Endothelial cell of umbilical vein (primary cell): ENCODE results near the gene GAB2. TPM values are rescaled to one million over a fixed set of nuclear protein-coding genes. Genes with fewer than 3 reads are reported as not detected.
"Not testable (repeated sequence)": the region's sequence is repeated elsewhere in the genome, so short reads cannot be mapped to it uniquely, and the experiment has no call there.

ENCODE experiments used
- BruUV-seq: library from RNA; stranded (reverse); fragments of 400-500 nt; replicated peaks from 2 replicates; lab custom pipeline; 2021; lab: Mats Ljungman, UMichigan
- CTCF ChIA-PET: fragments of 300-600, 350-600 bp; sonication (Branson Sonifier 250); formaldehyde crosslinking; loops from one replicate; lab custom pipeline; 2021; ENCODE audit warnings: antibody characterized with exemption, inconsistent platforms; lab: Charles Lee
- POLR2A ChIA-PET: fragments of 300-600, 350-600 bp; sonication (Branson Sonifier 250); formaldehyde crosslinking; loops from one replicate; lab custom pipeline; 2021; ENCODE audit warnings: antibody characterized with exemption, inconsistent platforms; lab: Charles Lee
- DNase-seq: peaks from one replicate; pipeline ENCODE4 v3.0.0-alpha.2; 2011; ENCODE audit warnings: low read depth, low spot score
- FAIRE-seq: peaks from 2 replicates; lab custom pipeline; 2011; peaks lifted over from hg19 to GRCh38; lab: Jason Lieb, UNC
- H2AFZ ChIP-seq: 2 replicates; pipeline ENCODE4 v1.6.0; 2012; ENCODE audit warnings: low read depth, low read length, control low read depth, inconsistent platforms
- H3K27ac ChIP-seq: 2 replicates; pipeline ENCODE4 v1.5.1; 2011; ENCODE audit warnings: low read depth, mild to moderate bottlenecking, control low read depth, low read length, moderate library complexity; ENCODE audit not compliant: insufficient read depth
- H3K27me3 ChIP-seq, 2 experiments: 2 replicates each; pipeline versions ENCODE4 v1.6.0 to v1.6.1; 2011; ENCODE audit warnings: low read length in 2 of 2, mixed read lengths in 1 of 2; ENCODE audit not compliant: control insufficient read depth in 2 of 2, insufficient read depth in 2 of 2
- H3K36me3 ChIP-seq, 2 experiments: 2 replicates in 1 of 2; 3 replicates in 1 of 2; pipeline ENCODE4 v1.5.1; 2011; ENCODE audit warnings: low read length in 2 of 2, mild to moderate bottlenecking in 1 of 2, moderate library complexity in 1 of 2; ENCODE audit not compliant: control insufficient read depth in 2 of 2, insufficient read depth in 2 of 2; ENCODE audit errors: extremely low read depth in 1 of 2
- H3K4me1 ChIP-seq: 3 replicates; pipeline ENCODE4 v1.5.1; 2011; ENCODE audit warnings: mild to moderate bottlenecking, low read length; ENCODE audit not compliant: control insufficient read depth, insufficient read depth; ENCODE audit errors: extremely low read depth
- H3K4me2 ChIP-seq: 2 replicates; pipeline ENCODE4 v1.6.1; 2011; ENCODE audit warnings: low read length, control low read depth, mixed read lengths; ENCODE audit not compliant: insufficient read depth
- H3K4me3 ChIP-seq, 3 experiments: fragments of 200-600 bp in 1 of 3; sonication (generic), shearing (Covaris generic) in 1 of 3; replicated peaks in 1 of 3; 2 replicates each; pipeline ENCODE4 v1.5.1; 2011 to 2016; ENCODE audit warnings: control low read depth in 3 of 3, low read length in 3 of 3, mild to moderate bottlenecking in 2 of 3, inconsistent platforms in 1 of 3, low read depth in 1 of 3, moderate library complexity in 1 of 3; ENCODE audit not compliant: insufficient read depth in 1 of 3
- H3K79me2 ChIP-seq: 2 replicates; pipeline ENCODE4 v1.6.0; 2012; ENCODE audit warnings: low read length, inconsistent platforms; ENCODE audit not compliant: control insufficient read depth, insufficient read depth
- H3K9ac ChIP-seq: replicated peaks from 2 replicates; pipeline ENCODE3; 2011; ENCODE audit warnings: low read length, control low read depth; ENCODE audit not compliant: insufficient read depth; ENCODE audit errors: extremely low read depth
- H3K9me1 ChIP-seq: replicated peaks from 3 replicates; pipeline ENCODE4 v1.6.0; 2011; ENCODE audit warnings: mild to moderate bottlenecking, low read length; ENCODE audit not compliant: control insufficient read depth, insufficient read depth; ENCODE audit errors: extremely low read depth
- H3K9me3 ChIP-seq: replicated peaks from 2 replicates; pipeline ENCODE4 v1.5.1; 2012; ENCODE audit warnings: low read length, inconsistent platforms; ENCODE audit not compliant: control insufficient read depth, insufficient read depth
- H4K20me1 ChIP-seq: replicated peaks from 2 replicates; pipeline ENCODE3; 2011; ENCODE audit warnings: mild to moderate bottlenecking, low read length; ENCODE audit not compliant: control insufficient read depth, insufficient read depth; ENCODE audit errors: extremely low read depth
- JUN ChIP-seq: IDR thresholded peaks from 2 replicates; pipeline ENCODE4 v1.6.1; 2011; ENCODE audit warnings: borderline replicate concordance, low read depth; ENCODE audit not compliant: insufficient read length, insufficient read depth
- MAX ChIP-seq: IDR thresholded peaks from 2 replicates; pipeline ENCODE4 v1.6.1; 2011; ENCODE audit not compliant: insufficient read depth, insufficient read length
- MYC ChIP-seq: IDR thresholded peaks from one replicate; pipeline ENCODE4 v1.6.1; 2011; ENCODE audit warnings: mild to moderate bottlenecking, low read depth, low read length
- POLR2A ChIP-seq: IDR thresholded peaks from 2 replicates; pipeline ENCODE4 v1.6.1; 2012; ENCODE audit warnings: low read depth, mild to moderate bottlenecking, control low read depth, low read length
- POLR2AphosphoS5 ChIP-seq: IDR thresholded peaks from 2 replicates; pipeline ENCODE4 v1.6.1; 2012; ENCODE audit warnings: low read depth, mild to moderate bottlenecking, control low read depth, low read length, moderate library complexity; ENCODE audit not compliant: insufficient read depth
- dilution Hi-C: fragments of 300-500 bp; cut with MboI; formaldehyde crosslinking; loops from one replicate; pipeline ENCODE4 v1.15.0; 2019; ENCODE audit warnings: low sequenced_read_pairs; ENCODE audit not compliant: extremely low pct_ligation_motif_present
- intact Hi-C: fragments of 100-400 bp; cut with micrococcal nuclease; formaldehyde crosslinking; loops from one replicate; pipeline ENCODE4 v1.10.0; 2022
- polyA plus RNA-seq, 4 experiments: library from polyadenylated mRNA; depleted of rRNA in 3 of 4; stranded (reverse) in 3 of 4; unstranded in 1 of 4; fragments of >200 nt; gene quantifications; 2 replicates each; pipeline versions ENCODE4 v1.2.1 to v1.2.3, GENCODE V29; 2011 to 2012; ENCODE audit warnings: missing spikeins in 1 of 4
- total RNA-seq: library from RNA; stranded (reverse); gene quantifications from 2 replicates; pipeline ENCODE4 v1.2.3, GENCODE V29; 2021
- TF ChIP-seq, protein P1 (sequence below), 2 donors: IDR thresholded peaks; 1 replicate in 1 of 2; 2 replicates in 1 of 2; pipeline ENCODE4 v1.5.1; 2011; ENCODE audit warnings: low read length in 2 of 2, mild to moderate bottlenecking in 2 of 2, moderate library complexity in 2 of 2, control low read depth in 1 of 2, inconsistent platforms in 1 of 2, low read depth in 1 of 2; ENCODE audit not compliant: insufficient read depth in 1 of 2; ENCODE audit errors: extremely low read depth in 1 of 2

GAB2 gene
- total and polyA plus RNA-seq, 2 donors (not counting 3 experiments of a cell fraction or from before 2014, with no cell fraction given), result 19.6 to 39.6 TPM

DNA sequence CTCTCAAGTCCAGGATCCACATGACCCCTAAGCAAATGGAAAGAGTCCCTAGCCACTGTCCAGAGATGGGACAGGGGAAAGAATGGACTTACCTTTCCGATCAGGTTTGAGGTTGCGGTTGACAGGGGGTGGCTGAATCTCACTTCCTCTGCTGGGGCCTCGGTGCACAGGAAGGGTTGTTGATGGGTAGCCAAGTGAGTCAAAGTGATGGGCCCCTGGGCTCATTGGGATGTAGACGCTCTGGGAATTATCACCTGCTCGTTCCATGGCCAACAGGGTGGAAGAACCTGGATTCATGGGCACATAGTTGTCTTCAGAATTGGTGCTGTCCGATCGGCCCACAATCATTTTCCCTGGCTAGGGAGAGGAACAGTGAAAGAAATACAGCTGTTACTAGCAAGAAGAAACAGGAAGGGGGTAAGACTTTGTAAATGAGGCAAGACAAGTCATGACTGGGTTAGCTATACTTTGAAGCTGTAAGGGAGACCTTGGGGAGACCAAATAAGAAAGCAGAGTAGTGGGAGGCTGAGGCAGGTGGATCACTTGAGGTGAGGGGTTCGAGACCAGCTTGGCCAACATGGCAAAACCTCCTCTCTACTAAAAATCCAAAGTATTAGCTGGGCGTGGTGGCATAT lies 194.2 kb downstream of the GAB2 start:
- H3K4me3 ChIP-seq, result no peak overlapping the region
- H3K4me1 ChIP-seq, result peaks cover 1% of the 10 kb centered on the region
- dilution Hi-C loops (no loop called here), intact Hi-C loops (no loop called here)
- no peak overlapping the region for H2AFZ ChIP-seq
- no TSS peak for BruUV-seq
- DNase-seq, result no peak
- H3K9me3 ChIP-seq, result no peaks in the 10 kb centered on the region
- FAIRE-seq, result no peak
- H3K27ac ChIP-seq, result no peak overlapping the region
- ChIA-PET CTCF (interaction anchor here (1.4 kb wide), 1 partner anchor 341 kb away, joined by 4 read pairs; no protein-coding TSS in a partner anchor), POLR2A (no interaction called here)
- no peaks in the 10 kb centered on the region for H3K79me2 ChIP-seq
- no peak overlapping the region for H3K9ac ChIP-seq
- no peaks in the 10 kb centered on the region for H3K9me1 ChIP-seq
- no peaks in the 10 kb centered on the region for H4K20me1 ChIP-seq
- no peaks in the 10 kb centered on the region for H3K27me3 ChIP-seq
- H3K36me3 ChIP-seq, result peaks cover 26 to 60% of the 10 kb centered on the region in 2 experiments
- H3K4me2 ChIP-seq, result no peak overlapping the region
- TF ChIP-seq POLR2AphosphoS5, result no peak
- TF ChIP-seq POLR2A, result no peak
- no peak for TF ChIP-seq JUN
- TF ChIP-seq, protein P1, sequence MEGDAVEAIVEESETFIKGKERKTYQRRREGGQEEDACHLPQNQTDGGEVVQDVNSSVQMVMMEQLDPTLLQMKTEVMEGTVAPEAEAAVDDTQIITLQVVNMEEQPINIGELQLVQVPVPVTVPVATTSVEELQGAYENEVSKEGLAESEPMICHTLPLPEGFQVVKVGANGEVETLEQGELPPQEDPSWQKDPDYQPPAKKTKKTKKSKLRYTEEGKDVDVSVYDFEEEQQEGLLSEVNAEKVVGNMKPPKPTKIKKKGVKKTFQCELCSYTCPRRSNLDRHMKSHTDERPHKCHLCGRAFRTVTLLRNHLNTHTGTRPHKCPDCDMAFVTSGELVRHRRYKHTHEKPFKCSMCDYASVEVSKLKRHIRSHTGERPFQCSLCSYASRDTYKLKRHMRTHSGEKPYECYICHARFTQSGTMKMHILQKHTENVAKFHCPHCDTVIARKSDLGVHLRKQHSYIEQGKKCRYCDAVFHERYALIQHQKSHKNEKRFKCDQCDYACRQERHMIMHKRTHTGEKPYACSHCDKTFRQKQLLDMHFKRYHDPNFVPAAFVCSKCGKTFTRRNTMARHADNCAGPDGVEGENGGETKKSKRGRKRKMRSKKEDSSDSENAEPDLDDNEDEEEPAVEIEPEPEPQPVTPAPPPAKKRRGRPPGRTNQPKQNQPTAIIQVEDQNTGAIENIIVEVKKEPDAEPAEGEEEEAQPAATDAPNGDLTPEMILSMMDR (IDR thresholded peaks at IDR 0.05; ENCODE audit: extremely low read depth in 1 of 2, insufficient read depth in 1 of 2, low read depth in 1 of 2, low read length in 2 of 2), result no peak
- TF ChIP-seq MYC, result no peak
- no peak for TF ChIP-seq MAX

DNA sequence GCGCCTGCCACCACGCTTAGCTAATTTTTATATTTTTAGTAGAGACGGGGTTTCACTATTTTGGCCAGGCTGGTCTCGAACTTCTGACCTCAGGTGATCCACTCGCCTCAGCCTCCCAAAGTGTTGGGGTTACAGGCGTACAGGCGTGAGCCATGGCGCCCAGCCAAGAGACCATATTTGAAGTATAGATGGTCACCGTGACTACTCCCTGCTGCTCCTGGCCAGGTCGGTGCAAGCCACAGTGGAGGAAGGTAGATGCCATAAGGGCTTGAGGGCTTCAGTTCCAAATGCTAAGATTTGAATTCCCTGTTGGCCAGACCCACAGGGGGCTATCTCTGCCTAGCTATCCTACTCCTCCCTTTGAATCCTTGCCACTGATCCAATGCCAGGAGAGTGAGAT lies 194.9 kb downstream of the GAB2 start:
- H3K9ac ChIP-seq, H3K4me1 ChIP-seq, H3K79me2 ChIP-seq, H2AFZ ChIP-seq, H3K27me3 ChIP-seq, H3K9me1 ChIP-seq, FAIRE-seq, H3K9me3 ChIP-seq, H4K20me1 ChIP-seq, BruUV-seq, dilution Hi-C loops, POLR2A ChIA-PET, DNase-seq, H3K4me2 ChIP-seq, H3K27ac ChIP-seq, intact Hi-C loops, H3K4me3 ChIP-seq: not testable (repeated sequence)
- peaks cover 26 to 66% of the 10 kb centered on the region in 2 experiments for H3K36me3 ChIP-seq
- CTCF ChIA-PET, result interaction anchor here (2.6 kb wide), 1 partner anchor 342 kb away, joined by 10 read pairs; no protein-coding TSS in a partner anchor
